ENCODE measurements around the gene ZNF385B.

The ZNF385B gene

DNA sequence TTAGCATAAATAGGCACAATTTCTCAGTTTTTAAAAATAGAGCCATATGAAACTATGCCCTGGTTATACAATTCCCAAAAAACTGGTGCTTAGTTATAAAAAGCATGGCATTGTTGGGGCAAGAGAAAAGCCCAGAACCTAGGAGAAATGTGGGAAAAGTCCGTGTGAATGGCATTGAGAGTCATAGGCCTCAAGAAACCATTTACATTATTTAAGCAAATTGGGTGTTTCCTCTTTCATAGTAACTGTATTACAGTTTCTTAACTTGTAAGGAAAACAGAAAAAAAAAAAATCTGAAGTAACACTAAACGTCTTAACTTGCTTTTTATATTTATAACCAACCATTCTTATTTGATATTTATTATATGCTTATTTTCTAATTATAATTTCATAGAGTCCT is 425.8 kb downstream of the ZNF385B start:
- no peaks in the 10 kb centered on the region for H3K36me3 ChIP-seq (ENCODE audit: insufficient read depth, low read length)
- no peak for DNase-seq
- no peak overlapping the region for H3K4me3 ChIP-seq (ENCODE audit: low read depth in 1 of 2, low read length in 2 of 2)
- no peak overlapping the region for H3K4me2 ChIP-seq (ENCODE audit: insufficient read depth, low read length)
- no peaks in the 10 kb centered on the region for H4K20me1 ChIP-seq (ENCODE audit: insufficient read depth, low read length)
- TF ChIP-seq EZH2 (IDR thresholded peaks at IDR 0.05; ENCODE audit: borderline replicate concordance, low read depth, low read length, severe bottlenecking): no peak
- no peak overlapping the region for H3K9ac ChIP-seq (ENCODE audit: low read depth, low read length)
- no peaks in the 10 kb centered on the region for H3K9me3 ChIP-seq (ENCODE audit: insufficient read depth, low read length, severe bottlenecking)
- no peaks in the 10 kb centered on the region for H3K4me1 ChIP-seq (ENCODE audit: insufficient read depth, low read length)
- no peaks in the 10 kb centered on the region for H3K79me2 ChIP-seq (ENCODE audit: insufficient read depth, low read length)
- H3K27ac ChIP-seq (ENCODE audit: low read length): no peak overlapping the region
- H2AFZ ChIP-seq (ENCODE audit: low read depth, low read length): no peak overlapping the region
- peaks cover 7% of the 10 kb centered on the region for H3K27me3 ChIP-seq (ENCODE audit: insufficient read depth, low read length, poor library complexity)
- ATAC-seq (ENCODE audit: insufficient read depth, low read depth): no peak

DNA sequence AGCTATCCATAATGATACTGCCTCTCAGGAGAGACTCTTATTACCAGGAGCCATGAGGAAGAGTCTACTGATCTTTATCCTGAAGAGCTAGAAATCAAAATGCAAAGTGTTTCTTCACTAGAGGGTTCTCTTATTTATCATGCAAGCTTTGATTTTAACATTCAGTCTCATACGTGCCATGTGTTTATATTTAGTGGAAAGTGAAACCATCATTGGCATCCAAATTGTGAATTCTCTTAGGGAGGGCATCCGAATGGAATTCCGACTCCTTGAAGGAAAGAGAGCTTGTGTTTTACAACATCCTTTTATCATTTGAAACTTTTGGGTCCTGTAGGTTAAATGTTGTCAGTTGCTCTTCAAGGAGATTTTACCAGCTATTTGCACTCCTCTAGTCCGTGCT is 426.4 kb downstream of the ZNF385B start:
- Histone ChIP-seq H3K36me3 (ENCODE audit: insufficient read depth, low read length) (no peaks in the 10 kb centered on the region), H3K4me3 (ENCODE audit: low read depth in 1 of 2, low read length in 2 of 2) (no peak overlapping the region), H2AFZ (ENCODE audit: low read depth, low read length) (no peak overlapping the region), H3K4me2 (ENCODE audit: insufficient read depth, low read length) (no peak overlapping the region), H3K4me1 (ENCODE audit: insufficient read depth, low read length) (no peaks in the 10 kb centered on the region), H3K27me3 (ENCODE audit: insufficient read depth, low read length, poor library complexity) (peaks cover 7% of the 10 kb centered on the region), H3K27ac (ENCODE audit: low read length) (no peak overlapping the region), H3K9ac (ENCODE audit: low read depth, low read length) (no peak overlapping the region), H4K20me1 (ENCODE audit: insufficient read depth, low read length) (no peaks in the 10 kb centered on the region), H3K79me2 (ENCODE audit: insufficient read depth, low read length) (no peaks in the 10 kb centered on the region), H3K9me3 (ENCODE audit: insufficient read depth, low read length, severe bottlenecking) (no peaks in the 10 kb centered on the region)
- TF ChIP-seq, protein P1, sequence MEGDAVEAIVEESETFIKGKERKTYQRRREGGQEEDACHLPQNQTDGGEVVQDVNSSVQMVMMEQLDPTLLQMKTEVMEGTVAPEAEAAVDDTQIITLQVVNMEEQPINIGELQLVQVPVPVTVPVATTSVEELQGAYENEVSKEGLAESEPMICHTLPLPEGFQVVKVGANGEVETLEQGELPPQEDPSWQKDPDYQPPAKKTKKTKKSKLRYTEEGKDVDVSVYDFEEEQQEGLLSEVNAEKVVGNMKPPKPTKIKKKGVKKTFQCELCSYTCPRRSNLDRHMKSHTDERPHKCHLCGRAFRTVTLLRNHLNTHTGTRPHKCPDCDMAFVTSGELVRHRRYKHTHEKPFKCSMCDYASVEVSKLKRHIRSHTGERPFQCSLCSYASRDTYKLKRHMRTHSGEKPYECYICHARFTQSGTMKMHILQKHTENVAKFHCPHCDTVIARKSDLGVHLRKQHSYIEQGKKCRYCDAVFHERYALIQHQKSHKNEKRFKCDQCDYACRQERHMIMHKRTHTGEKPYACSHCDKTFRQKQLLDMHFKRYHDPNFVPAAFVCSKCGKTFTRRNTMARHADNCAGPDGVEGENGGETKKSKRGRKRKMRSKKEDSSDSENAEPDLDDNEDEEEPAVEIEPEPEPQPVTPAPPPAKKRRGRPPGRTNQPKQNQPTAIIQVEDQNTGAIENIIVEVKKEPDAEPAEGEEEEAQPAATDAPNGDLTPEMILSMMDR (IDR thresholded peaks at IDR 0.05; ENCODE audit: borderline replicate concordance, extremely low read depth, low read length, poor library complexity, severe bottlenecking): no peak
- no peak for TF ChIP-seq EZH2 (IDR thresholded peaks at IDR 0.05; ENCODE audit: borderline replicate concordance, low read depth, low read length, severe bottlenecking)
- DNase-seq (no peak), ATAC-seq (ENCODE audit: insufficient read depth, low read depth) (no peak)

DNA sequence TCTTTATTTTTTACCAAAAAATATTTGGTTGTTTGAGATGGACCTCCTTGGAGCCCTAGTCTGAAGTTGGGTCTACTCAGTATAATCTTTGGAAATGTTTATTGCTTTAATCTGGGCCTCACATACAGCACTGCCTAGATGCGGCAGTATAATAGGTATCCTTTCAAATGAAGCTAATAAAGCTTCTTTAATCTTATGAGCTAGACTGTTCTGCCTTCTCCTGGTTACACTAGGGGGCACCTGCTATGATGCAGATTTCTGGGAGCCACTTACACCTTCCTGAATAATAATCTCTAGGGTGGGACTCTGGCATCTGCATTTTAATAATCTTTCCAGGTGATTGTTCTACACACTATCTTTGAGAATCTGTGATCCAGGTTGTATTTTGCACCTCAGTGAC is 427.1 kb downstream of the ZNF385B start:
- DNase-seq: no peak
- Histone ChIP-seq H4K20me1 (ENCODE audit: insufficient read depth, low read length) (no peaks in the 10 kb centered on the region), H3K79me2 (ENCODE audit: insufficient read depth, low read length) (no peaks in the 10 kb centered on the region), H3K27ac (ENCODE audit: low read length) (no peak overlapping the region), H2AFZ (ENCODE audit: low read depth, low read length) (no peak overlapping the region), H3K27me3 (ENCODE audit: insufficient read depth, low read length, poor library complexity) (peaks cover 7% of the 10 kb centered on the region), H3K36me3 (ENCODE audit: insufficient read depth, low read length) (no peaks in the 10 kb centered on the region), H3K4me1 (ENCODE audit: insufficient read depth, low read length) (no peaks in the 10 kb centered on the region), H3K9ac (ENCODE audit: low read depth, low read length) (no peak overlapping the region), H3K9me3 (ENCODE audit: insufficient read depth, low read length, severe bottlenecking) (no peaks in the 10 kb centered on the region), H3K4me3 (ENCODE audit: low read depth in 1 of 2, low read length in 2 of 2) (no peak overlapping the region), H3K4me2 (ENCODE audit: insufficient read depth, low read length) (no peak overlapping the region)
- no peak for ATAC-seq (ENCODE audit: insufficient read depth, low read depth)
- TF ChIP-seq, protein P1 (IDR thresholded peaks at IDR 0.05; ENCODE audit: borderline replicate concordance, extremely low read depth, low read length, poor library complexity, severe bottlenecking): no peak
- TF ChIP-seq EZH2 (IDR thresholded peaks at IDR 0.05; ENCODE audit: borderline replicate concordance, low read depth, low read length, severe bottlenecking): no peak

DNA sequence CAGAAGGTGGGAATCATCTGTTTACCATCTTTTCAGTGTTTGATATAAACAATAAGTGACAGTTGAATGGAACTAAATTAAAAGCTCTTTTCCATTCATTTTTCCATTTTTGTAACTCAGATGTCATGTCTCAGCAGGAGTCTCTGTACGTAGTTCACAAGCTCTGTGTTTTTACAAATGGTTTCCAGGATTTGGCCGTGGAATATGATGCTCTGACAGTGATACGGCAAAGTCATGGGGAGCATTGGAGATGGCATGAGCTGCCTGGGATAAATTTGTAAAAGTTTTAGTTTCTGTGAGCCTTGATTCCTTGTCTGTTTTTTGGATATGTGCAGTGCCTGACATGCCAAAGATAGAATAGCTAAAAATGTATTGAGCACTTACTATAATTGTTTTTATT is 428.7 kb downstream of the ZNF385B start:
- H3K9ac ChIP-seq (ENCODE audit: low read depth, low read length): no peak overlapping the region

More for the DNA sequence above, 428.7 kb downstream of the ZNF385B start:
- Histone ChIP-seq H3K4me3 (ENCODE audit: low read depth in 1 of 2, low read length in 2 of 2) (no peak overlapping the region), H3K79me2 (ENCODE audit: insufficient read depth, low read length) (no peaks in the 10 kb centered on the region), H4K20me1 (ENCODE audit: insufficient read depth, low read length) (no peaks in the 10 kb centered on the region), H3K36me3 (ENCODE audit: insufficient read depth, low read length) (no peaks in the 10 kb centered on the region), H2AFZ (ENCODE audit: low read depth, low read length) (no peak overlapping the region), H3K27ac (ENCODE audit: low read length) (no peak overlapping the region), H3K4me1 (ENCODE audit: insufficient read depth, low read length) (no peaks in the 10 kb centered on the region), H3K27me3 (ENCODE audit: insufficient read depth, low read length, poor library complexity) (no peaks in the 10 kb centered on the region), H3K9me3 (ENCODE audit: insufficient read depth, low read length, severe bottlenecking) (no peaks in the 10 kb centered on the region), H3K4me2 (ENCODE audit: insufficient read depth, low read length) (no peak overlapping the region)
- DNase-seq (no peak), ATAC-seq (ENCODE audit: insufficient read depth, low read depth) (no peak)
- TF ChIP-seq EZH2 (IDR thresholded peaks at IDR 0.05; ENCODE audit: borderline replicate concordance, low read depth, low read length, severe bottlenecking): no peak
- TF ChIP-seq, protein P1 (IDR thresholded peaks at IDR 0.05; ENCODE audit: borderline replicate concordance, extremely low read depth, low read length, poor library complexity, severe bottlenecking): no peak

All from DND-41 (cell line).